Breast epithelium (tissue), 3 donors: Measurements from ENCODE around the gene GLI3.

Experiments used
- CTCF ChIP-seq, 3 donors: fragments of 450-650 bp; IDR thresholded peaks; one replicate each; pipeline ENCODE4 v1.5.1; 2016 to 2017; ENCODE audit warnings: antibody characterized with exemption in 3 of 3, mild to moderate bottlenecking in 3 of 3, moderate library complexity in 3 of 3
- POLR2AphosphoS5 ChIP-seq, 3 donors: sonication (generic); formaldehyde crosslinking; IDR thresholded peaks; one replicate each; pipeline ENCODE4 v1.6.1; 2017; ENCODE audit warnings: antibody characterized with exemption in 3 of 3

- no peak for TF ChIP-seq CTCF (IDR thresholded peaks at IDR 0.05)
- TF ChIP-seq POLR2AphosphoS5 (IDR thresholded peaks at IDR 0.05) = no peak
These were observed 74.3 kb downstream of the GLI3 start for GRCh38 chr7:42162560-42163325.
